Thyroid gland (tissue), 4 donors: Measurements from ENCODE around the gene XPNPEP2.

Source experiments
- CTCF ChIP-seq, 6 experiments: fragments of 200-600 bp in 3 of 6; fragments of 450-650 bp in 3 of 6; sonication (generic) in 3 of 6; IDR thresholded peaks; one replicate each; pipeline ENCODE4 v1.5.1; 2016 to 2019; ENCODE audit warnings: antibody characterized with exemption in 6 of 6, mild to moderate bottlenecking in 2 of 6, inconsistent platforms in 1 of 6, moderate library complexity in 1 of 6
- POLR2A ChIP-seq, 2 donors: fragments of 450-650 bp; IDR thresholded peaks; one replicate each; pipeline ENCODE4 v1.6.1; 2017; ENCODE audit warnings: antibody characterized with exemption in 2 of 2, mild to moderate bottlenecking in 2 of 2, moderate library complexity in 1 of 2

GRCh38 chrX:129723511-129723910, 15.3 kb upstream of the XPNPEP2 start:
- no peak for TF ChIP-seq POLR2A (IDR thresholded peaks at IDR 0.05)
- TF ChIP-seq CTCF (IDR thresholded peaks at IDR 0.05), result no peak
